HG03175 (cell line): Measurements from ENCODE around the gene KCNRG.
"Not testable (repeated sequence)": the region's sequence is repeated elsewhere in the genome, so short reads cannot be mapped to it uniquely, and the experiment has no call there.

ENCODE experiments used
- ATAC-seq: cut with Tn5 transposase; IDR thresholded peaks from one replicate; pipeline ENCODE4 v1.9.1; 2021; ENCODE audit warnings: mild to moderate bottlenecking, moderate library complexity; ENCODE audit not compliant: unreplicated experiment

The KCNRG gene

DNA sequence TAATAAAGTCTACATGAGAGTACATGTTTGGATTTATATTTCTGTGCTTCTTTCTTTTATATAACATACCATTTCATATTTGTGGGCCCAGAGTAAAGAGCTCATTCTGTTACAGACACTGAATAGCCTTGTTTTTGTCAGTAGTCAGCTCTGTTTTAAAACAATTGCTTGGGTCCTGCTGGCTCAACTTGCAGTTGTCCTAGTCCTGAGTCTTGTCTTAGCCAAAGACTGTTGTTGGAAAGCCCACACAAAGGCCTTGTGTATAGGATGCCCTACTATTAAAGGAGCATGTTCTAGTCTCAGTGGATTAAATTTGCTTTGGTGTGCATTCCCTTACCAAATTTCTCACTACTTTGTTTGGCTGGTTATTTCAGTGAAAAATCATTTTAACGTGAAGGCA lies 3.8 kb upstream of the KCNRG start:
- no peak for ATAC-seq

GRCh38 chr13:50012396-50013169 lies 2.7 kb upstream of the KCNRG start:
- no peak for ATAC-seq

- ATAC-seq, result no peak
Measured at GRCh38 chr13:50014386-50014785, 858 bp upstream of the KCNRG start.

- ATAC-seq, result no peak
Measured at GRCh38 chr13:50015750-50016149, 506 bp downstream of the KCNRG start.

GRCh38 chr13:50016444-50016843 lies 1.2 kb downstream of the KCNRG start:
- ATAC-seq, result no peak

DNA sequence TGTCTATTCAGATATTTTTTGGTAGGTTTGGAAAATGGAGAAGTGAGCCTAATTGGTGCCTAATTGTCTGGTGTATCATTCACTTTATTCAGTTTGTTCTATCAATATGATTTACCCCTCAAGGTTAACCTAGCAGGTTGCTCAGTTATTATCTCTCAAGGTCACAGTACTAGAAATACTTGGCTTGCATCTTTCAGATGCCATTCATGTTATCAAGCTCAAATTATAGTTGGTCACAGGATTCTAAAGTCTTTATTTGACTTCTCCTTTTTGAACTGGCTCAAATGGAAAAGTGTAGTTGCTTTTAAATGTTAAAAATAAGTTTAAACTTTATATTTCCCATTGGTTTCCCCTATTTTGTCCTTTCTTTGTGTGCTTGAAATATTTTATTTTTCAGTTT lies 2.6 kb downstream of the KCNRG start:
- ATAC-seq, result no peak

- ATAC-seq, result no peak
Measured at GRCh38 chr13:50025436-50025835, 10.2 kb downstream of the KCNRG start.

DNA sequence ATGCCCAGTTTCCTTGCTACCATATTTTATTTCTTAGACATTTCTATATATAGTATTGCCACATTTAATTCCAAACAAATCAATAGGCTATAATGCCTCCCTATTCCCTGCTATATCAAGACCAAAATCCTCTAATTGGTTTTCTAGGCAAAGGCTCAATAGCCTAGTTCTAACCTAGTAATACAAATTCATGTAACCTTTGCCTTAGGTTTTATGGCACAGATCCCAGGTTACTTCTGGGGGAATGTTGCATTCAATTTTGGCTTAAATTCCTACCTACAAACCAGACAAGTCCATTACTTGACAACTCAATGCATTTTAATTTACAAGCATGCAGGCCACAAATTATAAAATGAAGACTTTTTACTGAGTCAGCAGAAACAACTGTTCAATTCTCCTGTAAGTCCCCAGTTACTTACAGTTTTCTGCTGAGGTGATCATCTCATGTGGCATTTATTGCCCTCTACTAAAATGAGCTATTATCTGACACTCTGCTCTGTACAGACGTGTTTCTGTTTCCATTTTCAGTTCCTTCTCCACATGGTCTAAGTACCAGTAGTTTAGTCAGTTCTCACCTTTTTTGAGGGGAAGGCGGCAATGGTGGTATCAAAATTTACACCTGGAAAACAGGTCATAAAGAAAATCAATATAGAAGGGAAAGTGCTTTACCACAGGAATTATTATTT lies 11.7 kb downstream of the KCNRG start:
- peak; percentile 99 for ATAC-seq

GRCh38 chr13:50030315-50030714 lies 15.1 kb downstream of the KCNRG start:
- no peak for ATAC-seq

GRCh38 chr13:50033725-50034124 lies 18.5 kb downstream of the KCNRG start:
- no peak for ATAC-seq

DNA sequence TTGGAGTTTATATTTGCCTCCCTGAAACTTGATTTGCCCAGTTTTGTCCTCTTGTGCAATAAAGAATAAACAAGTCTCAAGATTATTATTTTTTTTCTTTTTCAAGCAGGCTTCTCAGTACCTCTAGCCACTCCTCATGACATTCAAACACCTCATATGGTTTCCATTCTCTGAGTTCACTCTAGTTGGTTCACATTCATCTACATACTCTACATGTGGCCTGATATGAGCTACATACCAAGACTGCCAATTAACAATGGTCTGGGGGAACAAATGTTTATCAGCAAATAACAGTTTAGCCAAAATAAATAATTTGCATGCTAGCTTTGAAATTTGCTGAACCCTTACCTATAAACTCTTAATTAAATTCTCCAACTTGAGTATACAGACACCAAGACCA lies 22.5 kb downstream of the KCNRG start:
- no peak for ATAC-seq

- no peak for ATAC-seq
Measured at GRCh38 chr13:50038266-50038665, 23.0 kb downstream of the KCNRG start.

GRCh38 chr13:50052478-50052877 lies 37.2 kb downstream of the KCNRG start:
- ATAC-seq, result no peak

DNA sequence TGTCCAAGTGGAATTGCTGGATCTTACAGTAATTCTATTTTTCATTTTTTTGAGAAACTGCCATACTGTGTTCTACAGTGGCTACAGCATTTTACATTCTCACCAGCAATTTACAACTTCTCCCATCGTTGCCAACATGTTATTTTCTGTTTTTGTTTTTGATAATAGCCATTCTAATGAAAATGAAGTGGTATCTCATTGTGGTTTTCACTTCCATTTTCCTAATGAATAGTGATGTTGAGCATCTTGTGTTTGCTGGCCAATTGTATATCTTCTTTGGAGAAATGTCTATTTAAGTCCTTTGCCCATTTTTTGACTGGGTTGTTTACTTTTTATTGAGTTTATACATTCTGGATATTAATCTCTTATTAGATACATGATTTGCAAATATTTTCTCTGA lies 38.6 kb downstream of the KCNRG start:
- ATAC-seq, result no peak

DNA sequence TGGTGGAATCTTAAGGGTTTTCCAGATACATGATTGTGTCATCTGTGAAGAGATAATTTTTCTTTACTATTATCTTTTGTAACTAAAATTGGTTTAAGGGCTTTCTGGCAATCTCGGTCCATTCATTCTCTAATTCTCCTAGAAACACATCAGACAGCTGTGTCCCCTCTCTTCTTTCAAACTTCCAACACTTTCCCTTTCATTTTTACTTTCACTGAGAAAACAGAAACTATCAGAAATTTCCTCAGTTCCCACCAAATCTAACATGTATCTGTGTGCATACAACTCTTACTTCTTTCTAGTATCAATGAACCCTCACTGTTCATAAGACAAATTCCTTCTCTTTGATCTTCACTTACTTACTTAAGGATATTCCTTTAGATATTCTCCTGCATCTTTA lies 40.2 kb downstream of the KCNRG start:
- no peak for ATAC-seq

GRCh38 chr13:50060718-50061117 lies 45.5 kb downstream of the KCNRG start:
- ATAC-seq, result no peak

GRCh38 chr13:50062336-50062735 lies 47.1 kb downstream of the KCNRG start:
- not testable (repeated sequence) for ATAC-seq

GRCh38 chr13:50065712-50066111 lies 50.5 kb downstream of the KCNRG start:
- ATAC-seq, result no peak

DNA sequence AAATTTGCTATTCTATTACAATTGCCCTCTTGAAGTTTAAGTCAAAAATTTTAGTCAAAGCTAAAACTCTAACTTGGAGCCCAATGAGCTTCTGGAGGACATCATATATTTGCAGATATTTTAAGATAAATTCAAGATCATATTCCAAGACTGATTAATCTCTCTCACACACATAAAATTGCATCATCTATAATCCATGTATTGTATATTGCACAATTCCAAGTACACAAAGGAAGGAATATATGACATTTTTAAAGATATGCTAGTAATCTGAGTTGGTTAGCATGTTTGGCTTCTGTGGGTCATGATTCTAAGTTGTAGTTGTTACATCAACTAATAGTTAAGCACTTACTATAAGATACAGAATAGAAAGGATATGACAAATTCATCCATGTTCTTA lies 53.3 kb downstream of the KCNRG start:
- no peak for ATAC-seq

GRCh38 chr13:50069261-50069660 lies 54.0 kb downstream of the KCNRG start:
- no peak for ATAC-seq

GRCh38 chr13:50070186-50070585 lies 54.9 kb downstream of the KCNRG start:
- no peak for ATAC-seq
